Left ventricle myocardium inferior (tissue), 1 donor: Measurements from ENCODE around the gene SLC66A3. TPM values are rescaled to one million over a fixed set of nuclear protein-coding genes. Genes with fewer than 3 reads are reported as not detected.

ENCODE experiments used
- DNase-seq: peaks from one replicate; pipeline ENCODE4 v3.0.0-alpha.2; 2020
- H3K27ac ChIP-seq: fragments of 200-600 bp; replicated peaks from 2 replicates; pipeline ENCODE4 v1.8.0; 2021
- H3K27me3 ChIP-seq: fragments of 200-600 bp; 2 replicates; pipeline ENCODE4 v1.8.0; 2021; ENCODE audit warnings: low read depth
- H3K36me3 ChIP-seq: fragments of 200-600 bp; 2 replicates; pipeline ENCODE4 v1.8.0; 2021
- H3K4me1 ChIP-seq: fragments of 200-600 bp; 2 replicates; pipeline ENCODE4 v1.8.0; 2021
- H3K4me3 ChIP-seq: fragments of 200-600 bp; 2 replicates; pipeline ENCODE4 v1.8.0; 2021; ENCODE audit warnings: mild to moderate bottlenecking, moderate library complexity
- H3K9me3 ChIP-seq: fragments of 200-600 bp; replicated peaks from 2 replicates; pipeline ENCODE4 v1.8.0; 2021
- CTCF ChIP-seq: fragments of 200-600 bp; IDR thresholded peaks from 2 replicates; pipeline ENCODE4 v1.8.0; 2021; ENCODE audit warnings: antibody characterized with exemption, mild to moderate bottlenecking, borderline replicate concordance
- intact Hi-C: fragments of 100-400 bp; cut with micrococcal nuclease; formaldehyde crosslinking; loops from one replicate; pipeline ENCODE4 v1.11.0; 2022
- total RNA-seq: library from RNA; stranded (reverse); fragmentation: NEBNext Ultra II Directional; extraction: Animal tissue kit (Norgen Biotek cat#: 25700); gene quantifications from one replicate; pipeline ENCODE4 v1.2.1, GENCODE V29; 2021
- donor health status: DM: no; HTN: yes; CAD: no; lungs with severe emphysema.

SLC66A3 gene
- total RNA-seq, 1 donor from 2014 or later = 7.8 TPM

GRCh38 chr2:11208083-11208482, 52.8 kb downstream of the SLC66A3 start:
- no peak for TF ChIP-seq CTCF
- Histone ChIP-seq H3K9me3 (no peaks in the 10 kb centered on the region), H3K27me3 (no peaks in the 10 kb centered on the region), H3K4me3 (no peak overlapping the region), H3K36me3 (peaks cover 40% of the 10 kb centered on the region), H3K27ac (no peak overlapping the region), H3K4me1 (no peaks in the 10 kb centered on the region)
- no peak for DNase-seq
- intact Hi-C loops = no loop called here

DNA sequence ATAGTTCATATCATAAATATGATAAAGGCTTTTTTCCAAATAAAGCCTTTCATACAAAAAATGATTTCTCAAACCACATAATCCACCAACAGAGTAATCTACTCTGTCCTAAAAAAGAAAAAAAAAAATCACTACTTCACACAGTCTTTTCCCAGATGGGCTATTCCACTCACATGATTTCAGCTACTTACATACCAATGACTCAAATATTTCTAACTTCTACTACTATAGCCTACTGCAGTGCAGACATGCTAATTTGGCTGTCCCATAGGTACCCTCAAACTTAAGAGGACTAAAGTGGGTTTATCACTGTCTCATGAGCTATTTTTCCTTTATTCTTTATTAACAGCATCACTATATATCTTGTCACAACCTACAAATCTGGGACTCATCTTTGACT, 57.4 kb downstream of the SLC66A3 start:
- no peak for TF ChIP-seq CTCF
- intact Hi-C loops = no loop called here
- no peak for DNase-seq
- no peaks in the 10 kb centered on the region for H3K9me3 ChIP-seq
- peaks cover 78% of the 10 kb centered on the region for H3K36me3 ChIP-seq
- H3K27ac ChIP-seq = no peak overlapping the region
- H3K4me1 ChIP-seq = no peaks in the 10 kb centered on the region
- H3K4me3 ChIP-seq = no peak overlapping the region
- no peaks in the 10 kb centered on the region for H3K27me3 ChIP-seq

DNA sequence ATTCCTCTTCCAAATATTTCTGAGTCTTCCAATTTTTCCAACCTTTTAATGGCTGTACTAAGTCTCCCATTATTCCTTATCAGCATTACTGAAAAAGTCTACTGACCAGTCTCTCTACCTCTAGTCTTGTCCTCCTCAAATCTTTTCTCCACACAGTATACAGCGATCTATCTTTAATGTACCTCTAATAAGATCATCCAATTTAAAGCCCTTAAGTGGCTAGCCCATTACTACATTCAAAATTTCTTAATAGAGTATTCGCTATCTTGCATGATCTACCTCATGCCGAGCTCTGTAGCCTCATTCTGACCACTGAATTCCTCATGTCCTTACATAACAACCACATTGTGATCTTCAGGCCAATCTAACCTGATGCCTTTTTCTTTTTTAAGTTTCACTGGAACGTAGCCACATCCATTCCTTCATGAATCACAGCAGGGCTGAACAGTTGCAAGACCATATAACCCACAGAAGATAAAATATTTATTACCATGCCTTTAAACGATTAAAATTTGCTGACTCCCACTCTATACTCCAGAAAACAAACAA, 57.9 kb downstream of the SLC66A3 start:
- intact Hi-C loops = no loop called here
- Histone ChIP-seq H3K27me3 (no peaks in the 10 kb centered on the region), H3K4me1 (no peaks in the 10 kb centered on the region), H3K27ac (no peak overlapping the region), H3K4me3 (no peak overlapping the region), H3K36me3 (peaks cover 82% of the 10 kb centered on the region), H3K9me3 (no peaks in the 10 kb centered on the region)
- TF ChIP-seq CTCF = no peak
- DNase-seq = no peak

- H3K27ac ChIP-seq = no peak overlapping the region
- no peaks in the 10 kb centered on the region for H3K4me1 ChIP-seq
- H3K27me3 ChIP-seq = no peaks in the 10 kb centered on the region
- H3K36me3 ChIP-seq = peaks cover 87% of the 10 kb centered on the region
- intact Hi-C loops = no loop called here
- H3K9me3 ChIP-seq = no peaks in the 10 kb centered on the region
- DNase-seq = no peak
- TF ChIP-seq CTCF = no peak
- H3K4me3 ChIP-seq = no peak overlapping the region
Measured at GRCh38 chr2:11213975-11214374, 58.7 kb downstream of the SLC66A3 start.

DNA sequence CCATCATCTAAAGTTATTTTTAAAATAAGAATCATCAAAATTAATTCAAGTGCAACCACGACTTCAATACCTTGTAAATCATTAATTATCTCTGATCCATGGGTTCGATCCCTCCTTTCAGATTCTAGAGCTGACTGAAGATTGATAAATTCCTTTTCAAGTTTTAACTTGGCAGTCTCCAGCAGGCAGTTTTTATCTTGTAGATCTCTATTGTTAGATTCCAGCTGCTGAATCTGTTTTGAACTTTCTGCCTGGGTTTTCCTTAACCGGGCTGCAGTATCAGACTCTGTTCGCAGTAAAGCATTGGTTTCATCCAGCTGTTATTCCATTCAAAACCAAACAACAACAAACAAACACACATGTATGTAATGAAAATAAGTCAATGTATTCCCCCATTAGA, 59.5 kb downstream of the SLC66A3 start:
- no peak for DNase-seq
- Histone ChIP-seq H3K27me3 (no peaks in the 10 kb centered on the region), H3K4me3 (no peak overlapping the region), H3K9me3 (no peaks in the 10 kb centered on the region), H3K27ac (no peak overlapping the region), H3K36me3 (peaks cover 88% of the 10 kb centered on the region), H3K4me1 (no peaks in the 10 kb centered on the region)
- TF ChIP-seq CTCF = no peak
- intact Hi-C loops = no loop called here
